Stomach (tissue), 4 donors: ENCODE results near the gene DOC2B.
"Not testable (repeated sequence)": the region's sequence is repeated elsewhere in the genome, so short reads cannot be mapped to it uniquely, and the experiment has no call there.

Source experiments
- CTCF ChIP-seq, 7 experiments: fragments of 450-650 bp in 4 of 7; fragments of 200-600 bp in 3 of 7; sonication (generic) in 3 of 7; IDR thresholded peaks; one replicate each; pipeline ENCODE4 v1.5.1; 2016 to 2019; ENCODE audit warnings: antibody characterized with exemption in 7 of 7, control low read depth in 2 of 7, mild to moderate bottlenecking in 1 of 7
- EP300 ChIP-seq: sonication (generic); formaldehyde crosslinking; IDR thresholded peaks from one replicate; pipeline ENCODE4 v1.6.1; 2017; ENCODE audit warnings: antibody characterized with exemption
- POLR2A ChIP-seq, 4 donors: fragments of 450-650 bp; IDR thresholded peaks; one replicate each; pipeline ENCODE4 v1.6.1; 2016; ENCODE audit warnings: antibody characterized with exemption in 4 of 4, control low read depth in 2 of 4, mild to moderate bottlenecking in 1 of 4, moderate library complexity in 1 of 4
- POLR2AphosphoS5 ChIP-seq, 3 donors: sonication (generic); formaldehyde crosslinking; IDR thresholded peaks; one replicate each; pipeline ENCODE4 v1.6.1; 2016; ENCODE audit warnings: antibody characterized with exemption in 3 of 3

GRCh38 chr17:201736-202135 lies 20.3 kb upstream of the DOC2B start:
- not testable (repeated sequence) for TF ChIP-seq CTCF (IDR thresholded peaks at IDR 0.05); POLR2A (IDR thresholded peaks at IDR 0.05); EP300; POLR2AphosphoS5 (IDR thresholded peaks at IDR 0.05)
